Endodermal cell (in vitro differentiated cells): ENCODE results near the gene MCF2. TPM values are rescaled to one million over a fixed set of nuclear protein-coding genes. Genes with fewer than 3 reads are reported as not detected.
"Not testable (repeated sequence)": the region's sequence is repeated elsewhere in the genome, so short reads cannot be mapped to it uniquely, and the experiment has no call there.

Experiments
- DNase-seq: peaks from one replicate; pipeline ENCODE4 v3.0.0-alpha.2; 2017
- H3K27ac ChIP-seq: 2 replicates; pipeline ENCODE4 v1.5.1; 2013; ENCODE audit warnings: mild to moderate bottlenecking, low read depth, low read length, moderate library complexity
- H3K27me3 ChIP-seq: 2 replicates; pipeline ENCODE4 v1.6.1; 2013; ENCODE audit warnings: mild to moderate bottlenecking, low read length, moderate library complexity; ENCODE audit not compliant: insufficient read depth, control insufficient read depth, poor library complexity, severe bottlenecking
- H3K36me3 ChIP-seq: 2 replicates; pipeline ENCODE4 v1.7.0; 2013; ENCODE audit warnings: mild to moderate bottlenecking, low read length, moderate library complexity; ENCODE audit not compliant: control insufficient read depth, insufficient read depth
- H3K4me1 ChIP-seq: one replicate; pipeline ENCODE4 v1.7.0; 2013; ENCODE audit warnings: low read length; ENCODE audit not compliant: control insufficient read depth, insufficient read depth
- H3K4me3 ChIP-seq: 2 replicates; pipeline ENCODE4 v1.5.1; 2013; ENCODE audit warnings: mild to moderate bottlenecking, low read length, moderate library complexity
- H3K9ac ChIP-seq: 2 replicates; pipeline ENCODE4 v1.6.1; 2013; ENCODE audit warnings: mild to moderate bottlenecking, low read length, moderate library complexity; ENCODE audit not compliant: poor library complexity, severe bottlenecking; ENCODE audit errors: extremely low read depth
- H3K9me3 ChIP-seq: 2 replicates; pipeline ENCODE4 v1.6.1; 2013; ENCODE audit warnings: mild to moderate bottlenecking, low read length, moderate library complexity; ENCODE audit not compliant: control insufficient read depth
- H3K27ac Mint-ChIP-seq: 2 replicates; pipeline ENCODE4 v1.8.0; 2020; ENCODE audit warnings: mixed read lengths
- H3K27me3 Mint-ChIP-seq: 2 replicates; pipeline ENCODE4 v1.8.0; 2021; ENCODE audit warnings: mild to moderate bottlenecking, mixed read lengths; ENCODE audit not compliant: insufficient read depth
- H3K36me3 Mint-ChIP-seq: 2 replicates; pipeline ENCODE4 v1.8.0; 2020; ENCODE audit warnings: low read depth, mixed read lengths
- H3K4me1 Mint-ChIP-seq: 2 replicates; pipeline ENCODE4 v1.8.0; 2020; ENCODE audit warnings: mixed read lengths
- H3K4me3 Mint-ChIP-seq: 2 replicates; pipeline ENCODE4 v1.8.0; 2020; ENCODE audit warnings: mild to moderate bottlenecking, moderate library complexity, mixed read lengths
- H3K9me3 Mint-ChIP-seq: 2 replicates; pipeline ENCODE4 v1.8.0; 2020; ENCODE audit warnings: mild to moderate bottlenecking, mixed read lengths
- WGBS, 2 experiments: methylation state at CpG; one replicate each; pipeline versions ENCODE4 v1.1.5 to v1.1.7; 2013; ENCODE audit warnings: missing lambda C conversion rate in 2 of 2, mixed read lengths in 1 of 2; ENCODE audit not compliant: insufficient coverage in 1 of 2, insufficient read length in 1 of 2; 5-methylcytosine and 5-hydroxymethylcytosine counted together
- total RNA-seq, 2 donors: library from RNA; stranded (reverse); fragmentation: NEBNext Ultra II Directional in 1 of 2; extraction: Animal tissue kit (Norgen Biotek cat#: 25700) in 1 of 2; gene quantifications; 2 replicates in 1 of 2; 3 replicates in 1 of 2; pipeline ENCODE4 v1.2.1, GENCODE V29; 2021
- TF ChIP-seq, protein P1 (sequence below): fragments of 200-600 bp; sonication (generic); conservative IDR thresholded peaks from 2 replicates; pipeline ENCODE4 v1.5.0; 2021; ENCODE audit warnings: antibody characterized with exemption, mild to moderate bottlenecking

MCF2 gene
- total RNA-seq, 2 donors from 2014 or later = 1.1 to 2.1 TPM

DNA sequence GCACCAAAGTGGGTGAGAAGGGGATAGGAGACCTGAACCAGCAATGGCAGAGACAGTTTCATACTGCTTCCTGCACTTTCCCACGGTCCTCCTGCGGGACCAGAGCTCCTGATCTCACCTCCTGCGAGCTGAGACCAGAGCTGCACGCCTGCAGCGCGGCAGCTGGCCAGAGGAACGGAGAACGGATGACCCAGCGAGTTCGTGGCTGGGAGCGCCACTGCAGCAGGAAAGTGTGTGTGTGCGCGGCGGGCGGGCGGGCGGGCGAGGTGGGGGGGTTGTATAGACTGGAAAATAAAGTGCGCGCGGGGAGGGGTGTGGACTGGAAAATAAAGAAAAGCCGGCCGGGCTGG, 16.5 kb downstream of the MCF2 start:
- no peak overlapping the region for H3K27ac Mint-ChIP-seq
- TF ChIP-seq, protein P1, sequence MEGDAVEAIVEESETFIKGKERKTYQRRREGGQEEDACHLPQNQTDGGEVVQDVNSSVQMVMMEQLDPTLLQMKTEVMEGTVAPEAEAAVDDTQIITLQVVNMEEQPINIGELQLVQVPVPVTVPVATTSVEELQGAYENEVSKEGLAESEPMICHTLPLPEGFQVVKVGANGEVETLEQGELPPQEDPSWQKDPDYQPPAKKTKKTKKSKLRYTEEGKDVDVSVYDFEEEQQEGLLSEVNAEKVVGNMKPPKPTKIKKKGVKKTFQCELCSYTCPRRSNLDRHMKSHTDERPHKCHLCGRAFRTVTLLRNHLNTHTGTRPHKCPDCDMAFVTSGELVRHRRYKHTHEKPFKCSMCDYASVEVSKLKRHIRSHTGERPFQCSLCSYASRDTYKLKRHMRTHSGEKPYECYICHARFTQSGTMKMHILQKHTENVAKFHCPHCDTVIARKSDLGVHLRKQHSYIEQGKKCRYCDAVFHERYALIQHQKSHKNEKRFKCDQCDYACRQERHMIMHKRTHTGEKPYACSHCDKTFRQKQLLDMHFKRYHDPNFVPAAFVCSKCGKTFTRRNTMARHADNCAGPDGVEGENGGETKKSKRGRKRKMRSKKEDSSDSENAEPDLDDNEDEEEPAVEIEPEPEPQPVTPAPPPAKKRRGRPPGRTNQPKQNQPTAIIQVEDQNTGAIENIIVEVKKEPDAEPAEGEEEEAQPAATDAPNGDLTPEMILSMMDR = no peak
- H3K27ac ChIP-seq = no peak overlapping the region
- H3K9me3 ChIP-seq = no peaks in the 10 kb centered on the region
- H3K9ac ChIP-seq = no peak overlapping the region
- no peaks in the 10 kb centered on the region for H3K4me1 ChIP-seq
- no peaks in the 10 kb centered on the region for H3K36me3 Mint-ChIP-seq
- H3K4me3 Mint-ChIP-seq = peak overlapping the region; percentile 53
- H3K4me3 ChIP-seq = no peak overlapping the region
- H3K4me1 Mint-ChIP-seq = peaks cover 7% of the 10 kb centered on the region
- no peak for DNase-seq
- H3K36me3 ChIP-seq = no peaks in the 10 kb centered on the region
- 6% methylated on average over 10 of the region's 23 CpGs; no CpG with 5 or more reads in 1 of the 2 experiments for WGBS, 2 experiments
- no peaks in the 10 kb centered on the region for H3K9me3 Mint-ChIP-seq
- peaks cover 36% of the 10 kb centered on the region for H3K27me3 Mint-ChIP-seq
- H3K27me3 ChIP-seq = peaks cover 46% of the 10 kb centered on the region

DNA sequence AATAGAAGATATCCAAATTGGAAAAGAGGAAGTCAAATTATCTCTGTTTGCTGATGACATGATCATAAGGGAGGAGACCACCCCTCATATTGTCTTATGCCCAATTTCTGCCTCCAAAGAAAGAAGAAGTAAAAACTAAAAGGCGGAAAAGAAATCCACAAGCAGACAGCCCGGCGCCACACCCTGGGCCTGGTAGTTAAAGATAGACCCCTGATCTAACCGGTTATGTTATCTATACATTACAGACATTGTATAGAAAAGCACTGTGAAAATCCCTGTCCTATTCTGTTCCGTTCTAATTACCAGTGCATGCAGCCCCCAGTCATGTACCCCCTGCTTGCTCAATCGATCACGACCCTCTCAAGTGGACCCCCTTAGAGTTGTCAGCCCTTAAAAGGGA, 22.8 kb downstream of the MCF2 start:
- not testable (repeated sequence) for H3K9ac ChIP-seq, H3K27ac ChIP-seq, H3K36me3 Mint-ChIP-seq, H3K27me3 Mint-ChIP-seq, H3K4me3 Mint-ChIP-seq, H3K36me3 ChIP-seq, H3K9me3 ChIP-seq, H3K4me1 ChIP-seq, H3K4me3 ChIP-seq, DNase-seq, H3K27ac Mint-ChIP-seq, H3K4me1 Mint-ChIP-seq
- 98% methylated on average over 6 of the region's 7 CpGs; no CpG with 5 or more reads in 1 of the 2 experiments for WGBS, 2 experiments
- peaks cover 11% of the 10 kb centered on the region for H3K27me3 ChIP-seq
- peaks cover 13% of the 10 kb centered on the region for H3K9me3 Mint-ChIP-seq

DNA sequence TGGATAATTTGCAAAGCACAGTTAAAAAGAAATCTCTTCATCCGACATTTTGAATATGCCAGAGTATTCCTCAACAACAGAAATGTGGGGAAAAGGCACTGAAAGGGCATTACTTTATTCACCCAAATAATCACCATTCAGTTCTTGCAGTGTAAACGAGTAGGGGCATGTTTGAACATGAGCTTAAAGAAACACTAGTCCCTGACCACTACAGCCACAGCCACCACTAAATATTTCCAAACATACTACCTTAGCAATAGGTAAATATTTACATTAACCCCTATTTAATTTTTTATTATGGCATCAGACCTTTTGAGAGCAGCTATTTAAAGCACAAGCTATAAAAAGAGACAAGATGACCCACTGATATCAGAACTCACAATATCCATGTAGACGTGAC, 27.6 kb downstream of the MCF2 start:
- TF ChIP-seq, protein P1 = no peak
- Histone ChIP-seq H3K27ac (no peak overlapping the region), H3K4me3 (no peak overlapping the region), H3K27me3 (no peaks in the 10 kb centered on the region), H3K9ac (no peak overlapping the region), H3K36me3 (no peaks in the 10 kb centered on the region), H3K9me3 (no peaks in the 10 kb centered on the region), H3K4me1 (no peaks in the 10 kb centered on the region)
- 86 to 100% methylated on average over 1 to 3 of the region's 3 CpGs for WGBS, 2 experiments
- DNase-seq = no peak
- no peaks in the 10 kb centered on the region for H3K36me3 Mint-ChIP-seq
- H3K27ac Mint-ChIP-seq = no peak overlapping the region
- H3K9me3 Mint-ChIP-seq = peaks cover 21% of the 10 kb centered on the region
- H3K27me3 Mint-ChIP-seq = no peaks in the 10 kb centered on the region
- no peaks in the 10 kb centered on the region for H3K4me1 Mint-ChIP-seq
- no peak overlapping the region for H3K4me3 Mint-ChIP-seq

DNA sequence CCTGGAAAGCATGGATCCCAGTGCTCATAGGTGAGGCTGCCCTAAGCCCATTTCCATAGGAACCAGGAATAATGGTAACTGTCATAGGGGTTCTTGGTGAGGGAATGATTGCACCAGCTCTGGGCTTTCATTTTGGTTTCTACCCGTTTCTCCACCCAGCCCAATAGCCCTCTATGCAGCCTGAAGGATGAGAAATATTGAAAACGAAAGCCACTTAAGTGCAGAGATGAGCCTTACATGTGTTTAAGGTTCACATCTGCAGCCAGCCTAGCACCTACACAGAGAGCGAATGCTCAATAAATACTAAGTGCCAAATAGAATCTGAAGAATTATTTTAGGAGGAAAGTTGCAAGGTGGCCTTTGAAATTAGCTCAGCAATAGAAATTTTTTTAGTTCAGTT, 60.4 kb downstream of the MCF2 start:
- H3K4me3 Mint-ChIP-seq = no peak overlapping the region
- H3K27ac ChIP-seq = no peak overlapping the region
- no peaks in the 10 kb centered on the region for H3K9me3 Mint-ChIP-seq
- no peaks in the 10 kb centered on the region for H3K36me3 ChIP-seq
- no peak for DNase-seq
- H3K4me3 ChIP-seq = no peak overlapping the region
- no peak overlapping the region for H3K9ac ChIP-seq
- H3K27me3 ChIP-seq = no peaks in the 10 kb centered on the region
- TF ChIP-seq, protein P1 = no peak
- no peaks in the 10 kb centered on the region for H3K4me1 ChIP-seq
- WGBS, 2 experiments = 83 to 100% methylated on average over 1 to 3 of the region's 3 CpGs
- H3K27ac Mint-ChIP-seq = no peak overlapping the region
- H3K36me3 Mint-ChIP-seq = no peaks in the 10 kb centered on the region
- no peaks in the 10 kb centered on the region for H3K9me3 ChIP-seq
- peaks cover 5% of the 10 kb centered on the region for H3K4me1 Mint-ChIP-seq
- no peaks in the 10 kb centered on the region for H3K27me3 Mint-ChIP-seq
